ENCODE measurements around the gene ZNF385C. TPM values are rescaled to one million over a fixed set of nuclear protein-coding genes. Genes with fewer than 3 reads are reported as not detected.

The ZNF385C gene
- total and polyA plus RNA-seq, 2 donors (not counting 1 experiment from before 2014, with no cell fraction given) = 0.33 to 1.1 TPM

DNA sequence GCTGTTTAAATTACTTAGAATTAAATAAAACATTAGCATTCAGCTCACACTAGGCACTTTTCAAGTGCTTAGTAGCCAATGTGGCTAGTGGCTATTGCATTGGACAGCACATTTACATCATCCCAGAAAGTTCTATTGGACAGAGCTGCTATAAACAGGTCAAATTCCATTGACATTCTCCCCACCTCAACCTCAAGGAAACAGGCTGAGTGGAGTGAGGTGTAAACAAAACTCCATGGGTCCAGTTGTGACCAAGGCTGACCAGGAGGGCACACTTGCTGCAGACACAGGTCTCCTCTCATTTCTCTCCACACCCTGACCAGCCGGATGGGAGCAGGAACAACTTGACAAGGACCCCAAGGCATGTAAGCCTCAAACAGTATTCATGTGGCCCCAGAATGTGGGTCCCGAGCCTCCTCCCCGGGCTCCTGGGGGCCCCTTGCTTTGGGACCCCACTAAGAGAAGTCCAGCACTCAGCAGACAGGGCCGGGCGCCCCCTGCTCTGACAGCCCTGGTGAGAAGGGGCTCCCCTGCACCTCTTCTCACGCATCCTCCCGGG, 48.4 kb downstream of the ZNF385C start:
- H3K4me1 ChIP-seq (ENCODE audit: control insufficient read depth in 2 of 2, insufficient read depth in 2 of 2, low read length in 2 of 2) = peaks cover 7 to 12% of the 10 kb centered on the region in 2 donors
- peaks cover 0 to 10% (median 3%) of the 10 kb centered on the region in 4 experiments for H3K27me3 ChIP-seq (replicated peaks in 1 of 4; ENCODE audit: control extremely low read depth in 1 of 4, control insufficient read depth in 3 of 4, insufficient read depth in 4 of 4, low read length in 3 of 4)
- H3K27ac ChIP-seq (ENCODE audit: low read length in 2 of 2) = no peak overlapping the region
- H3K79me2 ChIP-seq (ENCODE audit: control insufficient read depth, insufficient read depth, low read length) = no peaks in the 10 kb centered on the region
- Mint-ChIP-seq H3K4me1 (peaks cover 9% of the 10 kb centered on the region), H3K27ac (peak overlapping the region; percentile 37), H3K4me3 (peak overlapping the region; percentile 88), H3K27me3 (peaks cover 40% of the 10 kb centered on the region), H3K9me3 (ENCODE audit: insufficient read depth) (no peaks in the 10 kb centered on the region)
- peak overlapping the region; percentile 95 for H3K4me2 ChIP-seq (replicated peaks; ENCODE audit: low read depth, low read length, poor library complexity, severe bottlenecking)
- no peak for DNase-seq
- no peaks in the 10 kb centered on the region for H3K36me3 ChIP-seq (replicated peaks in 1 of 2; ENCODE audit: control extremely low read depth in 1 of 2, control insufficient read depth in 1 of 2, extremely low read depth in 1 of 2, insufficient read depth in 2 of 2, low read length in 1 of 2)
- 4% methylated on average over 7 of the region's 7 CpGs for WGBS (ENCODE audit: insufficient coverage)
- H3K4me3 ChIP-seq (ENCODE audit: control extremely low read depth in 1 of 5, extremely low read depth in 1 of 5, insufficient read depth in 1 of 5, low read depth in 2 of 5, low read length in 4 of 5) = peak overlapping the region in 4 of 5 experiments; percentile 35 to 62 (median 56)
- ChIA-PET CTCF (interaction anchor here (0.5 to 1.6 kb wide), 8 partner anchors 10 to 132 kb away, joined by 3 to 6 read pairs (median 3); partner anchors contain the start of genes DHX58 and NKIRAS2), POLR2A (no interaction called here)
- peak overlapping the region; percentile 58 for H3K9ac ChIP-seq (ENCODE audit: low read length)
- no peaks in the 10 kb centered on the region for H4K20me1 ChIP-seq (ENCODE audit: control insufficient read depth, insufficient read depth, low read length, poor library complexity, severe bottlenecking)
- ATAC-seq (ENCODE audit: low read depth) = no peak
- no peaks in the 10 kb centered on the region for H3K9me3 ChIP-seq (ENCODE audit: control extremely low read depth in 1 of 3, control insufficient read depth in 2 of 3, insufficient read depth in 1 of 3, low read length in 2 of 3)
- intact Hi-C loops (cut with micrococcal nuclease) = no loop called here
- H2AFZ ChIP-seq (ENCODE audit: insufficient read depth, low read depth, low read length, poor library complexity, severe bottlenecking) = peak overlapping the region; percentile 96
- TF ChIP-seq EZH2 (IDR thresholded peaks at IDR 0.05; ENCODE audit: borderline replicate concordance, insufficient read depth, low read depth, low read length, poor library complexity, severe bottlenecking) = no peak
- TF ChIP-seq, protein P1, sequence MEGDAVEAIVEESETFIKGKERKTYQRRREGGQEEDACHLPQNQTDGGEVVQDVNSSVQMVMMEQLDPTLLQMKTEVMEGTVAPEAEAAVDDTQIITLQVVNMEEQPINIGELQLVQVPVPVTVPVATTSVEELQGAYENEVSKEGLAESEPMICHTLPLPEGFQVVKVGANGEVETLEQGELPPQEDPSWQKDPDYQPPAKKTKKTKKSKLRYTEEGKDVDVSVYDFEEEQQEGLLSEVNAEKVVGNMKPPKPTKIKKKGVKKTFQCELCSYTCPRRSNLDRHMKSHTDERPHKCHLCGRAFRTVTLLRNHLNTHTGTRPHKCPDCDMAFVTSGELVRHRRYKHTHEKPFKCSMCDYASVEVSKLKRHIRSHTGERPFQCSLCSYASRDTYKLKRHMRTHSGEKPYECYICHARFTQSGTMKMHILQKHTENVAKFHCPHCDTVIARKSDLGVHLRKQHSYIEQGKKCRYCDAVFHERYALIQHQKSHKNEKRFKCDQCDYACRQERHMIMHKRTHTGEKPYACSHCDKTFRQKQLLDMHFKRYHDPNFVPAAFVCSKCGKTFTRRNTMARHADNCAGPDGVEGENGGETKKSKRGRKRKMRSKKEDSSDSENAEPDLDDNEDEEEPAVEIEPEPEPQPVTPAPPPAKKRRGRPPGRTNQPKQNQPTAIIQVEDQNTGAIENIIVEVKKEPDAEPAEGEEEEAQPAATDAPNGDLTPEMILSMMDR (IDR thresholded peaks at IDR 0.05) = no peak

DNA sequence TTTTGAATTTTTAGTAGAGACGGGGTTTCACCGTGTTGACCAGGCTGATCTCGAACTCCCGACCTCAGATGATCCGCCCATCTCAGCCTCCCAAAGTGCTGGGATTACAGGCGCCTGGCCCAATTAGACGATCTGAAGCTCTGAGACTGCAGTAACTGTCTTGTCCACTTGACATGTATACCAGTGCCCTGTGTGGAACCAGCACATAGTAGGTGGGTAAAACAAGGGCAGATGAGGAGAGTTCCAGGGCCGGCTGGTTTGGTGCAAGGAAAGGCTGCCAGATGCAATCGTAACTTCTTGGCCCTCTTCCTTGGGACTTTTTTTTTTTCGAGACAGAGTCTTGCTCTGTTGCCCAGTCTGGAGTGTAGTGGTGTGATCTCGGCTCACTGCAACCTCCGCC, 50.9 kb downstream of the ZNF385C start:
- Histone ChIP-seq H3K4me3 (ENCODE audit: control extremely low read depth in 1 of 5, extremely low read depth in 1 of 5, insufficient read depth in 1 of 5, low read depth in 2 of 5, low read length in 4 of 5) (no peak overlapping the region), H3K4me1 (ENCODE audit: control insufficient read depth in 2 of 2, insufficient read depth in 2 of 2, low read length in 2 of 2) (peaks cover 7 to 12% of the 10 kb centered on the region in 2 donors), H3K27ac (ENCODE audit: low read length in 2 of 2) (no peak overlapping the region), H3K4me2 (replicated peaks; ENCODE audit: low read depth, low read length, poor library complexity, severe bottlenecking) (no peak overlapping the region), H3K9me3 (ENCODE audit: control extremely low read depth in 1 of 3, control insufficient read depth in 2 of 3, insufficient read depth in 1 of 3, low read length in 2 of 3) (no peaks in the 10 kb centered on the region), H3K27me3 (replicated peaks in 1 of 4; ENCODE audit: control extremely low read depth in 1 of 4, control insufficient read depth in 3 of 4, insufficient read depth in 4 of 4, low read length in 3 of 4) (peaks cover 0 to 6% (median 3%) of the 10 kb centered on the region in 4 experiments), H3K36me3 (replicated peaks in 1 of 2; ENCODE audit: control extremely low read depth in 1 of 2, control insufficient read depth in 1 of 2, extremely low read depth in 1 of 2, insufficient read depth in 2 of 2, low read length in 1 of 2) (no peaks in the 10 kb centered on the region), H3K79me2 (ENCODE audit: control insufficient read depth, insufficient read depth, low read length) (no peaks in the 10 kb centered on the region), H3K9ac (ENCODE audit: low read length) (no peak overlapping the region), H2AFZ (ENCODE audit: insufficient read depth, low read depth, low read length, poor library complexity, severe bottlenecking) (no peak overlapping the region), H4K20me1 (ENCODE audit: control insufficient read depth, insufficient read depth, low read length, poor library complexity, severe bottlenecking) (no peaks in the 10 kb centered on the region)
- Mint-ChIP-seq H3K4me1 (peaks cover 9% of the 10 kb centered on the region), H3K9me3 (ENCODE audit: insufficient read depth) (no peaks in the 10 kb centered on the region), H3K27me3 (peaks cover 24% of the 10 kb centered on the region), H3K27ac (no peak overlapping the region), H3K4me3 (no peak overlapping the region)
- DNase-seq (no peak), ATAC-seq (ENCODE audit: low read depth) (no peak)
- ChIA-PET CTCF (interaction anchor here (2.4 kb wide), 1 partner anchor 22 kb away, joined by 7 read pairs; no protein-coding TSS in a partner anchor), POLR2A (interaction anchor here (0.7 kb wide), 1 partner anchor 154 kb away, joined by 4 read pairs; no protein-coding TSS in a partner anchor)
- WGBS (ENCODE audit: insufficient coverage) = 98% methylated on average over 7 of the region's 12 CpGs
- TF ChIP-seq, protein P1 (IDR thresholded peaks at IDR 0.05) = no peak
- no peak for TF ChIP-seq EZH2 (IDR thresholded peaks at IDR 0.05; ENCODE audit: borderline replicate concordance, insufficient read depth, low read depth, low read length, poor library complexity, severe bottlenecking)
- intact Hi-C loops (cut with micrococcal nuclease) = no loop called here

Data from B cell (primary cell).